B cell (primary cell): Measurements from ENCODE around the gene LHPP.

Experiments used
- EZH2 ChIP-seq: IDR thresholded peaks from 2 replicates; pipeline ENCODE4 v1.6.1; 2012; ENCODE audit warnings: borderline replicate concordance, low read depth, mild to moderate bottlenecking, moderate library complexity, low read length; ENCODE audit not compliant: insufficient read depth, poor library complexity, severe bottlenecking
- TF ChIP-seq, protein P1 (sequence below): fragments of 200-600 bp; IDR thresholded peaks from one replicate; pipeline ENCODE4 v1.8.0; 2022; ENCODE audit warnings: antibody characterized with exemption, mild to moderate bottlenecking

GRCh38 chr10:124453960-124454610 is 7.5 kb upstream of the LHPP start:
- TF ChIP-seq, protein P1, sequence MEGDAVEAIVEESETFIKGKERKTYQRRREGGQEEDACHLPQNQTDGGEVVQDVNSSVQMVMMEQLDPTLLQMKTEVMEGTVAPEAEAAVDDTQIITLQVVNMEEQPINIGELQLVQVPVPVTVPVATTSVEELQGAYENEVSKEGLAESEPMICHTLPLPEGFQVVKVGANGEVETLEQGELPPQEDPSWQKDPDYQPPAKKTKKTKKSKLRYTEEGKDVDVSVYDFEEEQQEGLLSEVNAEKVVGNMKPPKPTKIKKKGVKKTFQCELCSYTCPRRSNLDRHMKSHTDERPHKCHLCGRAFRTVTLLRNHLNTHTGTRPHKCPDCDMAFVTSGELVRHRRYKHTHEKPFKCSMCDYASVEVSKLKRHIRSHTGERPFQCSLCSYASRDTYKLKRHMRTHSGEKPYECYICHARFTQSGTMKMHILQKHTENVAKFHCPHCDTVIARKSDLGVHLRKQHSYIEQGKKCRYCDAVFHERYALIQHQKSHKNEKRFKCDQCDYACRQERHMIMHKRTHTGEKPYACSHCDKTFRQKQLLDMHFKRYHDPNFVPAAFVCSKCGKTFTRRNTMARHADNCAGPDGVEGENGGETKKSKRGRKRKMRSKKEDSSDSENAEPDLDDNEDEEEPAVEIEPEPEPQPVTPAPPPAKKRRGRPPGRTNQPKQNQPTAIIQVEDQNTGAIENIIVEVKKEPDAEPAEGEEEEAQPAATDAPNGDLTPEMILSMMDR, result no peak
- no peak for TF ChIP-seq EZH2
